Activated CD8-positive, alpha-beta T cell treated with anti-CD3 and anti-CD28 coated beads for 36 hours (primary cell): ENCODE measurements around the gene BMERB1. TPM values are rescaled to one million over a fixed set of nuclear protein-coding genes. Genes with fewer than 3 reads are reported as not detected.
"Not testable (repeated sequence)": the region's sequence is repeated elsewhere in the genome, so short reads cannot be mapped to it uniquely, and the experiment has no call there.

Experiments used
- ATAC-seq: fragments of 200-7000 bp; cut with Tn5 transposase; one replicate; pipeline ENCODE4 v1.10.0; 2021; ENCODE audit warnings: mild to moderate bottlenecking, moderate library complexity
- CTCF ChIA-PET: fragments of 350-600 bp; sonication (Branson Sonifier 250); formaldehyde crosslinking; loops from one replicate; lab custom pipeline; 2021; ENCODE audit warnings: antibody characterized with exemption; lab: Charles Lee
- POLR2A ChIA-PET: fragments of 350-600 bp; sonication (Branson Sonifier 250); formaldehyde crosslinking; loops from one replicate; lab custom pipeline; 2021; ENCODE audit warnings: antibody characterized with exemption; lab: Charles Lee
- DNase-seq: peaks from one replicate; pipeline ENCODE4 v3.0.0-alpha.2; 2020
- H3K27ac Mint-ChIP-seq: one replicate; pipeline ENCODE4 v1.8.0; 2021; ENCODE audit warnings: mild to moderate bottlenecking, mixed read lengths
- H3K27me3 Mint-ChIP-seq: one replicate; pipeline ENCODE4 v1.8.0; 2021; ENCODE audit warnings: mixed read lengths
- H3K36me3 Mint-ChIP-seq: one replicate; pipeline ENCODE4 v1.8.0; 2021; ENCODE audit warnings: low read depth, mixed read lengths
- H3K4me1 Mint-ChIP-seq: one replicate; pipeline ENCODE4 v1.8.0; 2021; ENCODE audit warnings: low read depth, mixed read lengths
- H3K4me3 Mint-ChIP-seq: one replicate; pipeline ENCODE4 v1.8.0; 2021; ENCODE audit warnings: mild to moderate bottlenecking, moderate library complexity, mixed read lengths
- H3K9me3 Mint-ChIP-seq: one replicate; pipeline ENCODE4 v1.8.0; 2021; ENCODE audit warnings: mixed read lengths
- CTCF ChIP-seq: fragments of 200-600 bp; IDR thresholded peaks from one replicate; pipeline ENCODE4 v1.8.0; 2022; ENCODE audit warnings: antibody characterized with exemption, mild to moderate bottlenecking
- intact Hi-C: fragments of 100-400 bp; cut with micrococcal nuclease; formaldehyde crosslinking; loops from one replicate; pipeline ENCODE4 v1.10.0; 2022
- total RNA-seq, 2 experiments: library from RNA; stranded (reverse); gene quantifications; one replicate each; pipeline ENCODE4 v1.2.3, GENCODE V29; 2021

Gene BMERB1
- total RNA-seq, 2 experiments from 2014 or later: 14.0 to 14.1 TPM

GRCh38 chr16:15404792-15405191, 29.6 kb upstream of the BMERB1 start:
- no peak overlapping the region for H3K27ac Mint-ChIP-seq
- H3K4me1 Mint-ChIP-seq: no peaks in the 10 kb centered on the region
- no peak for DNase-seq
- POLR2A ChIA-PET: no interaction called here
- no peak overlapping the region for H3K4me3 Mint-ChIP-seq
- no peaks in the 10 kb centered on the region for H3K36me3 Mint-ChIP-seq
- no peaks in the 10 kb centered on the region for H3K9me3 Mint-ChIP-seq
- intact Hi-C loops: no loop called here
- H3K27me3 Mint-ChIP-seq: no peaks in the 10 kb centered on the region
- CTCF ChIA-PET: no interaction called here
- no peak for TF ChIP-seq CTCF
- no peak for ATAC-seq

GRCh38 chr16:15407756-15408155, 26.6 kb upstream of the BMERB1 start:
- CTCF ChIA-PET, H3K4me3 Mint-ChIP-seq, intact Hi-C loops, H3K9me3 Mint-ChIP-seq, H3K27me3 Mint-ChIP-seq, POLR2A ChIA-PET, H3K36me3 Mint-ChIP-seq, H3K27ac Mint-ChIP-seq, ATAC-seq, H3K4me1 Mint-ChIP-seq, DNase-seq: not testable (repeated sequence)

- H3K27me3 Mint-ChIP-seq, H3K36me3 Mint-ChIP-seq, POLR2A ChIA-PET, intact Hi-C loops, ATAC-seq, H3K4me3 Mint-ChIP-seq, CTCF ChIA-PET, H3K4me1 Mint-ChIP-seq, H3K9me3 Mint-ChIP-seq, DNase-seq, H3K27ac Mint-ChIP-seq: not testable (repeated sequence)
Measured at GRCh38 chr16:15409476-15409875, 24.9 kb upstream of the BMERB1 start.

- ATAC-seq (no peak), DNase-seq (no peak)
- Mint-ChIP-seq H3K36me3 (no peaks in the 10 kb centered on the region), H3K27me3 (no peaks in the 10 kb centered on the region), H3K4me3 (no peak overlapping the region), H3K9me3 (no peaks in the 10 kb centered on the region), H3K4me1 (no peaks in the 10 kb centered on the region), H3K27ac (no peak overlapping the region)
- CTCF ChIA-PET: no interaction called here
- TF ChIP-seq CTCF: no peak
- POLR2A ChIA-PET: no interaction called here
- intact Hi-C loops: no loop called here
Measured at GRCh38 chr16:15415511-15415985, 18.8 kb upstream of the BMERB1 start.

GRCh38 chr16:15417197-15417596, 17.2 kb upstream of the BMERB1 start:
- ATAC-seq (no peak), DNase-seq (no peak)
- Mint-ChIP-seq H3K36me3 (no peaks in the 10 kb centered on the region), H3K4me1 (no peaks in the 10 kb centered on the region), H3K9me3 (no peaks in the 10 kb centered on the region), H3K27ac (no peak overlapping the region), H3K4me3 (no peak overlapping the region), H3K27me3 (peaks cover 2% of the 10 kb centered on the region)
- POLR2A ChIA-PET: no interaction called here
- TF ChIP-seq CTCF: no peak
- intact Hi-C loops: no loop called here
- CTCF ChIA-PET: no interaction called here

GRCh38 chr16:15418206-15418605, 16.2 kb upstream of the BMERB1 start:
- Mint-ChIP-seq H3K9me3 (no peaks in the 10 kb centered on the region), H3K27me3 (peaks cover 2% of the 10 kb centered on the region), H3K27ac (no peak overlapping the region), H3K36me3 (no peaks in the 10 kb centered on the region), H3K4me3 (no peak overlapping the region), H3K4me1 (no peaks in the 10 kb centered on the region)
- TF ChIP-seq CTCF: no peak
- DNase-seq: no peak
- no peak for ATAC-seq
- CTCF ChIA-PET: interaction anchor here (1.0 kb wide), 1 partner anchor 9 kb away, joined by 3 read pairs; no protein-coding TSS in a partner anchor
- intact Hi-C loops: no loop called here
- POLR2A ChIA-PET: no interaction called here

- DNase-seq, H3K4me1 Mint-ChIP-seq, H3K27ac Mint-ChIP-seq, ATAC-seq, H3K4me3 Mint-ChIP-seq, intact Hi-C loops, H3K27me3 Mint-ChIP-seq, H3K36me3 Mint-ChIP-seq, CTCF ChIA-PET, POLR2A ChIA-PET, H3K9me3 Mint-ChIP-seq: not testable (repeated sequence)
Measured at GRCh38 chr16:15421696-15422095, 12.7 kb upstream of the BMERB1 start.
